Measurements from ENCODE around the gene RPTOR. TPM values are rescaled to one million over a fixed set of nuclear protein-coding genes. Genes with fewer than 3 reads are reported as not detected.

RPTOR gene
- total RNA-seq, 1 experiment from 2014 or later, result 30.6 TPM

GRCh38 chr17:80799538-80800480, 255.2 kb downstream of the RPTOR start:
- Histone ChIP-seq H3K9ac (ENCODE audit: low read length) (no peak overlapping the region), H3K27ac (ENCODE audit: low read length) (no peak overlapping the region), H3K4me1 (ENCODE audit: low read length) (no peaks in the 10 kb centered on the region), H3K27me3 (ENCODE audit: low read length) (no peaks in the 10 kb centered on the region), H3K4me2 (ENCODE audit: low read depth, low read length, poor library complexity, severe bottlenecking) (no peak overlapping the region), H3K9me2 (replicated peaks; ENCODE audit: insufficient read depth, low read length) (no peaks in the 10 kb centered on the region), H3K79me2 (ENCODE audit: low read length) (no peaks in the 10 kb centered on the region), H3K36me3 (ENCODE audit: insufficient read depth, low read length) (no peaks in the 10 kb centered on the region), H4K20me1 (ENCODE audit: insufficient read depth, low read depth, low read length) (no peaks in the 10 kb centered on the region), H2AFZ (ENCODE audit: low read length) (no peak overlapping the region), H3K4me3 (ENCODE audit: low read length) (no peak overlapping the region), H3K9me3 (ENCODE audit: low read length) (no peaks in the 10 kb centered on the region)
- DNase-seq, result no peak

- H3K9me2 ChIP-seq (replicated peaks; ENCODE audit: insufficient read depth, low read length), result no peaks in the 10 kb centered on the region
- H3K4me3 ChIP-seq (ENCODE audit: low read length), result no peak overlapping the region
- no peaks in the 10 kb centered on the region for H3K36me3 ChIP-seq (ENCODE audit: insufficient read depth, low read length)
- H3K79me2 ChIP-seq (ENCODE audit: low read length), result no peaks in the 10 kb centered on the region
- H4K20me1 ChIP-seq (ENCODE audit: insufficient read depth, low read depth, low read length), result no peaks in the 10 kb centered on the region
- no peaks in the 10 kb centered on the region for H3K9me3 ChIP-seq (ENCODE audit: low read length)
- H3K27ac ChIP-seq (ENCODE audit: low read length), result no peak overlapping the region
- H3K9ac ChIP-seq (ENCODE audit: low read length), result no peak overlapping the region
- no peaks in the 10 kb centered on the region for H3K4me1 ChIP-seq (ENCODE audit: low read length)
- H3K27me3 ChIP-seq (ENCODE audit: low read length), result no peaks in the 10 kb centered on the region
- no peak overlapping the region for H2AFZ ChIP-seq (ENCODE audit: low read length)
- no peak for DNase-seq
- no peak overlapping the region for H3K4me2 ChIP-seq (ENCODE audit: low read depth, low read length, poor library complexity, severe bottlenecking)
These were observed 256.1 kb downstream of the RPTOR start for GRCh38 chr17:80800481-80801391.

- Histone ChIP-seq H3K9ac (ENCODE audit: low read length) (no peak overlapping the region), H3K4me3 (ENCODE audit: low read length) (no peak overlapping the region), H3K27ac (ENCODE audit: low read length) (no peak overlapping the region), H3K79me2 (ENCODE audit: low read length) (peaks cover 4% of the 10 kb centered on the region; the same call in 1 of the 2 replicates), H3K9me2 (replicated peaks; ENCODE audit: insufficient read depth, low read length) (no peaks in the 10 kb centered on the region), H3K9me3 (ENCODE audit: low read length) (peaks cover 3% of the 10 kb centered on the region; the same call in 1 of the 2 replicates), H3K4me2 (ENCODE audit: low read depth, low read length, poor library complexity, severe bottlenecking) (no peak overlapping the region), H3K27me3 (ENCODE audit: low read length) (no peaks in the 10 kb centered on the region), H3K4me1 (ENCODE audit: low read length) (no peaks in the 10 kb centered on the region), H3K36me3 (ENCODE audit: insufficient read depth, low read length) (no peaks in the 10 kb centered on the region), H2AFZ (ENCODE audit: low read length) (no peak overlapping the region), H4K20me1 (ENCODE audit: insufficient read depth, low read depth, low read length) (no peaks in the 10 kb centered on the region)
- DNase-seq, result no peak
These were observed 258.2 kb downstream of the RPTOR start for GRCh38 chr17:80802626-80803450.

GRCh38 chr17:80803451-80804428, 259.1 kb downstream of the RPTOR start:
- Histone ChIP-seq H3K4me2 (ENCODE audit: low read depth, low read length, poor library complexity, severe bottlenecking) (no peak overlapping the region), H3K4me1 (ENCODE audit: low read length) (no peaks in the 10 kb centered on the region), H3K27me3 (ENCODE audit: low read length) (no peaks in the 10 kb centered on the region), H3K27ac (ENCODE audit: low read length) (no peak overlapping the region), H3K9me2 (replicated peaks; ENCODE audit: insufficient read depth, low read length) (no peaks in the 10 kb centered on the region), H3K9ac (ENCODE audit: low read length) (no peak overlapping the region), H3K9me3 (ENCODE audit: low read length) (peaks cover 3% of the 10 kb centered on the region; the same call in 1 of the 2 replicates), H3K4me3 (ENCODE audit: low read length) (no peak overlapping the region), H3K36me3 (ENCODE audit: insufficient read depth, low read length) (no peaks in the 10 kb centered on the region), H4K20me1 (ENCODE audit: insufficient read depth, low read depth, low read length) (no peaks in the 10 kb centered on the region), H3K79me2 (ENCODE audit: low read length) (peaks cover 8% of the 10 kb centered on the region), H2AFZ (ENCODE audit: low read length) (no peak overlapping the region)
- DNase-seq, result no peak

- no peaks in the 10 kb centered on the region for H3K27me3 ChIP-seq (ENCODE audit: low read length)
- no peak overlapping the region for H2AFZ ChIP-seq (ENCODE audit: low read length)
- H3K9me2 ChIP-seq (replicated peaks; ENCODE audit: insufficient read depth, low read length), result no peaks in the 10 kb centered on the region
- no peaks in the 10 kb centered on the region for H4K20me1 ChIP-seq (ENCODE audit: insufficient read depth, low read depth, low read length)
- peaks cover 3% of the 10 kb centered on the region; the same call in 1 of the 2 replicates for H3K9me3 ChIP-seq (ENCODE audit: low read length)
- H3K27ac ChIP-seq (ENCODE audit: low read length), result no peak overlapping the region
- H3K4me2 ChIP-seq (ENCODE audit: low read depth, low read length, poor library complexity, severe bottlenecking), result no peak overlapping the region
- H3K79me2 ChIP-seq (ENCODE audit: low read length), result peaks cover 13% of the 10 kb centered on the region
- H3K4me1 ChIP-seq (ENCODE audit: low read length), result no peaks in the 10 kb centered on the region
- no peaks in the 10 kb centered on the region for H3K36me3 ChIP-seq (ENCODE audit: insufficient read depth, low read length)
- no peak overlapping the region for H3K4me3 ChIP-seq (ENCODE audit: low read length)
- no peak for DNase-seq
- H3K9ac ChIP-seq (ENCODE audit: low read length), result no peak overlapping the region
These were observed 259.8 kb downstream of the RPTOR start for GRCh38 chr17:80804466-80804865.

DNA sequence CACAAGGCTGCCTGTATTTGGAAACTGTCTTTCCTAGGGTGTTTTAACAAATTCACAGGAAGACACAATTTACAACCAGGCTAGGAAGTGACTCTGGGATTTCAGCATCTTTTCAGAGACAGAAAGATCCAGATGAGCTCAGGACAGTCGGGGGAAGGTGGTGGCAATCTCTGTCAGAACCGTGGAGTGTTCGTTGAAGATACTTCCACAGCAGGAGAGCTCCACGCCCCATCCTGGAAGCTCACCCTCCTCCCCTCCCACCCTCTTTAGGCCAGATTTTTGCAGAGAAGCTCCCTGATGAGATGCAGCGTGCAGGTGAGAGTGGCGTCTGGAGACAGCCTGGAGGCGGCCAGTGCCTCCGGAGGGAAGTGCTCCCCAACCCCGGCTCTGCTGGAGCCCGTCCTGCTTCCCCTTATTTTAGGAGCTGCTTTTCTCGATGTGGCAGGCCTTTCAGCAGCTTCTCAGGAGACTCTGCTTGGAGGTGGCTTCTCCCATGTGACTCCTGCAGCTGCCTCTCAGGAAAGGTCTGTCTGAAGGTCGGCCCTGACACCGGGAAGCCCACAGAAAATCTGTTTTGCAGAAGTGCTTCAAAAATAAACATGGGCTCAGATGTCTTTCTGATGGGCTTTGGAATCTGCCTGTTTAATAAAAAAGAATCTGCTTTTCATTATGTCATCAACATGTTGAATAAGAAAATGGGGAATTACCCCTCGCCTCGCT, 260.6 kb downstream of the RPTOR start:
- Histone ChIP-seq H4K20me1 (ENCODE audit: insufficient read depth, low read depth, low read length) (no peaks in the 10 kb centered on the region), H3K27ac (ENCODE audit: low read length) (no peak overlapping the region), H3K9me2 (replicated peaks; ENCODE audit: insufficient read depth, low read length) (no peaks in the 10 kb centered on the region), H3K4me1 (ENCODE audit: low read length) (no peaks in the 10 kb centered on the region), H3K27me3 (ENCODE audit: low read length) (no peaks in the 10 kb centered on the region), H3K9me3 (ENCODE audit: low read length) (peaks cover 3% of the 10 kb centered on the region; the same call in 1 of the 2 replicates), H3K4me3 (ENCODE audit: low read length) (no peak overlapping the region), H2AFZ (ENCODE audit: low read length) (no peak overlapping the region), H3K9ac (ENCODE audit: low read length) (no peak overlapping the region), H3K79me2 (ENCODE audit: low read length) (peaks cover 13% of the 10 kb centered on the region), H3K36me3 (ENCODE audit: insufficient read depth, low read length) (no peaks in the 10 kb centered on the region), H3K4me2 (ENCODE audit: low read depth, low read length, poor library complexity, severe bottlenecking) (no peak overlapping the region)
- DNase-seq, result no peak

All from Karpas-422 (cell line).